ENCODE data around the gene SGPP1. TPM values are rescaled to one million over a fixed set of nuclear protein-coding genes. Genes with fewer than 3 reads are reported as not detected.
A peak's percentile ranks its signal among the peaks of the same experiment; 100 is the strongest.
"Not testable (repeated sequence)": the region's sequence is repeated elsewhere in the genome, so short reads cannot be mapped to it uniquely, and the experiment has no call there.

The SGPP1 gene
- total RNA-seq, 1 donor from 2014 or later: 19.8 TPM

GRCh38 chr14:63671987-63672386 lies 55.9 kb downstream of the SGPP1 start:
- peaks cover 6% of the 10 kb centered on the region for H3K36me3 Mint-ChIP-seq (ENCODE audit: unreplicated experiment)
- TF ChIP-seq, protein P1, sequence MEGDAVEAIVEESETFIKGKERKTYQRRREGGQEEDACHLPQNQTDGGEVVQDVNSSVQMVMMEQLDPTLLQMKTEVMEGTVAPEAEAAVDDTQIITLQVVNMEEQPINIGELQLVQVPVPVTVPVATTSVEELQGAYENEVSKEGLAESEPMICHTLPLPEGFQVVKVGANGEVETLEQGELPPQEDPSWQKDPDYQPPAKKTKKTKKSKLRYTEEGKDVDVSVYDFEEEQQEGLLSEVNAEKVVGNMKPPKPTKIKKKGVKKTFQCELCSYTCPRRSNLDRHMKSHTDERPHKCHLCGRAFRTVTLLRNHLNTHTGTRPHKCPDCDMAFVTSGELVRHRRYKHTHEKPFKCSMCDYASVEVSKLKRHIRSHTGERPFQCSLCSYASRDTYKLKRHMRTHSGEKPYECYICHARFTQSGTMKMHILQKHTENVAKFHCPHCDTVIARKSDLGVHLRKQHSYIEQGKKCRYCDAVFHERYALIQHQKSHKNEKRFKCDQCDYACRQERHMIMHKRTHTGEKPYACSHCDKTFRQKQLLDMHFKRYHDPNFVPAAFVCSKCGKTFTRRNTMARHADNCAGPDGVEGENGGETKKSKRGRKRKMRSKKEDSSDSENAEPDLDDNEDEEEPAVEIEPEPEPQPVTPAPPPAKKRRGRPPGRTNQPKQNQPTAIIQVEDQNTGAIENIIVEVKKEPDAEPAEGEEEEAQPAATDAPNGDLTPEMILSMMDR (IDR thresholded peaks at IDR 0.05): no peak
- H3K4me1 Mint-ChIP-seq (ENCODE audit: unreplicated experiment): no peaks in the 10 kb centered on the region
- H3K9me3 Mint-ChIP-seq (ENCODE audit: unreplicated experiment): no peaks in the 10 kb centered on the region
- no peak overlapping the region for H3K27ac Mint-ChIP-seq (ENCODE audit: unreplicated experiment)
- no peaks in the 10 kb centered on the region for H3K27me3 Mint-ChIP-seq (ENCODE audit: unreplicated experiment)
- H3K4me3 Mint-ChIP-seq (ENCODE audit: unreplicated experiment): no peak overlapping the region
- DNase-seq (ENCODE audit: extremely low spot score, unreplicated experiment): peak; percentile 40

DNA sequence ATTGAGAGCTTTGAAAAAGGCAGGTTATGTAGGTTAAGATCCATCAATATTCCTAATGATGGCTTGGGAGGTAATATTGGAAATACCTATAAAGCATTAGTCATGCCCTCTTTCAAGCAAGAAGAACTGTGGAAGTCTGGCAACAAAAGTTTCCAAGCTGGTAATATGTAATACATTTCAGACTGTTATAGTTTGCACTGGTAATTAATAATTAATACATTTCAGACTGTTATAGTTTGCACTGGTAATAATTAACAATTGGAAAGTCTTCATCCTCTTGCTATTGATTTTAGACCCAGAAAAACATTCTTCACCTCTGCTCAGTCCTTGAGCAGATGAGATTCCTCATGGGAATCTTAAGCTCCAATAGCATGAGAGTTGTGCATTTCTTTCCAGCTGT lies 57.2 kb downstream of the SGPP1 start:
- TF ChIP-seq, protein P1 (IDR thresholded peaks at IDR 0.05): no peak
- H3K4me1 Mint-ChIP-seq (ENCODE audit: unreplicated experiment): no peaks in the 10 kb centered on the region

GRCh38 chr14:63666335-63666734 lies 61.5 kb downstream of the SGPP1 start:
- H3K9me3 Mint-ChIP-seq (ENCODE audit: unreplicated experiment): no peaks in the 10 kb centered on the region
- H3K4me3 Mint-ChIP-seq (ENCODE audit: unreplicated experiment): no peak overlapping the region
- no peak for DNase-seq (ENCODE audit: extremely low spot score, unreplicated experiment)
- H3K27ac Mint-ChIP-seq (ENCODE audit: unreplicated experiment): no peak overlapping the region
- no peaks in the 10 kb centered on the region for H3K36me3 Mint-ChIP-seq (ENCODE audit: unreplicated experiment)
- TF ChIP-seq, protein P1 (IDR thresholded peaks at IDR 0.05): no peak
- no peaks in the 10 kb centered on the region for H3K4me1 Mint-ChIP-seq (ENCODE audit: unreplicated experiment)
- H3K27me3 Mint-ChIP-seq (ENCODE audit: unreplicated experiment): no peaks in the 10 kb centered on the region

More for the DNA sequence above, 57.2 kb downstream of the SGPP1 start:
- H3K27ac Mint-ChIP-seq (ENCODE audit: unreplicated experiment): no peak overlapping the region
- H3K27me3 Mint-ChIP-seq (ENCODE audit: unreplicated experiment): no peaks in the 10 kb centered on the region
- H3K36me3 Mint-ChIP-seq (ENCODE audit: unreplicated experiment): no peaks in the 10 kb centered on the region
- H3K9me3 Mint-ChIP-seq (ENCODE audit: unreplicated experiment): no peaks in the 10 kb centered on the region
- no peak for DNase-seq (ENCODE audit: extremely low spot score, unreplicated experiment)
- H3K4me3 Mint-ChIP-seq (ENCODE audit: unreplicated experiment): no peak overlapping the region

DNA sequence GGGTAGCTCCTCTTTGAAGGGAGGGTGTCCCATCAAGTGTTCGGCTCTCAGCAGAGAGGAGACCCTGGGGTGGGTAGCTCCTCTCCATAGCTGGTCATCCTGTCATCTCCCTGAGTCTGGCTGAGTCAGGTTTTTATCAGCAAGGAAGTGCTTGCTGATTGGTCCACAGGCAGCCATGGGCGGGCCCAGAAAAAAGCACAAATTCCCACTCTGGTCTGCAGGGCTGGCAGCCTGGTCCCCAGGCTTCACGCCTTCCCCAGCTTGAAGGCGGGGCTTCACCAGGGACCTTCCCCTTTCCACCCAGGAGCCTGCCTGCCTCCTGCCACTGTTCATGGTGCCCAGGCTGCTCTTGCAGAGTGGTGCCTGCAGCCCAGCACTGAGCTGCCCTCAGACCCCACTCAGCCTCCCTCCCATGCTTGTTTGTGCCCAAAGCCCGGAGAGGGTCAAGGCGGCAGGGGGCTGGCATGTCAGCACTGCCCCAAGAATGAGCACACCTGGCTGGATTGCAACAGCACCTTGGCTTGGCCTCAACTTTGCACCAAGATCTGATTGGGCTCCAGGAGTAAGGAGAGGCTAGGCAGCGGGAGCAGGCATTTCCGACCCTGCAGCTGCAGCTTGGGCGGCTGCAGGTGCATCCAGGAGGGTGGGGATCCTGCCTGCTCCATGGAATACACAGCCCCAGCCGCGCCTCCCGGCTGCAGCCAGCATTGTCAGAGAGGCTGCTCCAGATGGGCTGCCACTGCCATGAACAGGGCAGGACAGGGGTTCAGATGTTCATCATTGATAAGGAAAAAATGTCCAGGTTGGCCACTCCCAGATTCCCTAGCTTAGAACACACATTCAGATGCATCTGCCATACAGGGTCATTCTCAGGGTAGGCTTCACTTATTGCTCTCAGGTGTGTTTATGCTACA lies 64.2 kb downstream of the SGPP1 start:
- Mint-ChIP-seq H3K36me3 (ENCODE audit: unreplicated experiment) (no peaks in the 10 kb centered on the region), H3K27ac (ENCODE audit: unreplicated experiment) (no peak overlapping the region), H3K9me3 (ENCODE audit: unreplicated experiment) (no peaks in the 10 kb centered on the region), H3K27me3 (ENCODE audit: unreplicated experiment) (no peaks in the 10 kb centered on the region), H3K4me3 (ENCODE audit: unreplicated experiment) (no peak overlapping the region), H3K4me1 (ENCODE audit: unreplicated experiment) (no peaks in the 10 kb centered on the region)
- TF ChIP-seq, protein P1 (IDR thresholded peaks at IDR 0.05): no peak
- peak; percentile 77 for DNase-seq (ENCODE audit: extremely low spot score, unreplicated experiment)

- no peak overlapping the region for H3K4me3 Mint-ChIP-seq (ENCODE audit: unreplicated experiment)
- no peaks in the 10 kb centered on the region for H3K4me1 Mint-ChIP-seq (ENCODE audit: unreplicated experiment)
- peak; percentile 73 for DNase-seq (ENCODE audit: extremely low spot score, unreplicated experiment)
- TF ChIP-seq, protein P1 (IDR thresholded peaks at IDR 0.05): no peak
- H3K36me3 Mint-ChIP-seq (ENCODE audit: unreplicated experiment): no peaks in the 10 kb centered on the region
- no peaks in the 10 kb centered on the region for H3K27me3 Mint-ChIP-seq (ENCODE audit: unreplicated experiment)
- H3K27ac Mint-ChIP-seq (ENCODE audit: unreplicated experiment): no peak overlapping the region
- no peaks in the 10 kb centered on the region for H3K9me3 Mint-ChIP-seq (ENCODE audit: unreplicated experiment)
These were observed 65.1 kb downstream of the SGPP1 start for GRCh38 chr14:63662776-63663175.

- H3K27ac Mint-ChIP-seq (ENCODE audit: unreplicated experiment); H3K36me3 Mint-ChIP-seq (ENCODE audit: unreplicated experiment); H3K4me3 Mint-ChIP-seq (ENCODE audit: unreplicated experiment); H3K9me3 Mint-ChIP-seq (ENCODE audit: unreplicated experiment); H3K27me3 Mint-ChIP-seq (ENCODE audit: unreplicated experiment); DNase-seq (ENCODE audit: extremely low spot score, unreplicated experiment); H3K4me1 Mint-ChIP-seq (ENCODE audit: unreplicated experiment): not testable (repeated sequence)
These were observed 66.0 kb downstream of the SGPP1 start for GRCh38 chr14:63661881-63662280.
